ENCODE results near the gene DNAJB11.
"Not testable (repeated sequence)": the region's sequence is repeated elsewhere in the genome, so short reads cannot be mapped to it uniquely, and the experiment has no call there.

DNA sequence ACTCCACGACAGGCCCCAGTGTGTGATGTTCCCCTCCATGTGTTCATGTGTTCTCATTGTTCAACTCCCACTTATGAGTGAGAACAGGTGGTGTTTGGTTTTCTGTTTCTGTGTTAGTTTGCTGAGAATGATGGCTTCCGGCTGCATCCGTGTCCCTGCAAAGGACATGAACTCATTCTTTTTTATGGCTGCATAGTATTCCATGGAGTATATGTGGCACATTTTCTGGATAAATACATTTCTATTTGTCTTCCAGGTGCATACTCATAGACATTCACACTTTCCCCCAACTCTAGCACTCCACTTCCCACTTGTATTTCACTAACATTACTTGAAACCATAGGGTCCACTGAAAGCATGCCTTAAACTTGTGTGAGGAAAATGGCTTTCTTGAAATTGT is 38.8 kb upstream of the DNAJB11 start:
- TF ChIP-seq, protein P1, sequence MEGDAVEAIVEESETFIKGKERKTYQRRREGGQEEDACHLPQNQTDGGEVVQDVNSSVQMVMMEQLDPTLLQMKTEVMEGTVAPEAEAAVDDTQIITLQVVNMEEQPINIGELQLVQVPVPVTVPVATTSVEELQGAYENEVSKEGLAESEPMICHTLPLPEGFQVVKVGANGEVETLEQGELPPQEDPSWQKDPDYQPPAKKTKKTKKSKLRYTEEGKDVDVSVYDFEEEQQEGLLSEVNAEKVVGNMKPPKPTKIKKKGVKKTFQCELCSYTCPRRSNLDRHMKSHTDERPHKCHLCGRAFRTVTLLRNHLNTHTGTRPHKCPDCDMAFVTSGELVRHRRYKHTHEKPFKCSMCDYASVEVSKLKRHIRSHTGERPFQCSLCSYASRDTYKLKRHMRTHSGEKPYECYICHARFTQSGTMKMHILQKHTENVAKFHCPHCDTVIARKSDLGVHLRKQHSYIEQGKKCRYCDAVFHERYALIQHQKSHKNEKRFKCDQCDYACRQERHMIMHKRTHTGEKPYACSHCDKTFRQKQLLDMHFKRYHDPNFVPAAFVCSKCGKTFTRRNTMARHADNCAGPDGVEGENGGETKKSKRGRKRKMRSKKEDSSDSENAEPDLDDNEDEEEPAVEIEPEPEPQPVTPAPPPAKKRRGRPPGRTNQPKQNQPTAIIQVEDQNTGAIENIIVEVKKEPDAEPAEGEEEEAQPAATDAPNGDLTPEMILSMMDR (IDR thresholded peaks at IDR 0.05), result not testable (repeated sequence)
- not testable (repeated sequence) for TF ChIP-seq EZH2 (IDR thresholded peaks at IDR 0.05; ENCODE audit: borderline replicate concordance, insufficient read depth, low read depth, low read length, poor library complexity, severe bottlenecking)

Measured in B cell (primary cell).